Endothelial cell of umbilical vein (primary cell): ENCODE data around the gene MFNG. TPM values are rescaled to one million over a fixed set of nuclear protein-coding genes. Genes with fewer than 3 reads are reported as not detected.

Experiments
- BruUV-seq: library from RNA; stranded (reverse); fragments of 400-500 nt; replicated peaks from 2 replicates; lab custom pipeline; 2021; lab: Mats Ljungman, UMichigan
- CTCF ChIA-PET: fragments of 300-600, 350-600 bp; sonication (Branson Sonifier 250); formaldehyde crosslinking; loops from one replicate; lab custom pipeline; 2021; ENCODE audit warnings: antibody characterized with exemption, inconsistent platforms; lab: Charles Lee
- POLR2A ChIA-PET: fragments of 300-600, 350-600 bp; sonication (Branson Sonifier 250); formaldehyde crosslinking; loops from one replicate; lab custom pipeline; 2021; ENCODE audit warnings: antibody characterized with exemption, inconsistent platforms; lab: Charles Lee
- DNase-seq: peaks from one replicate; pipeline ENCODE4 v3.0.0-alpha.2; 2011; ENCODE audit warnings: low read depth, low spot score
- FAIRE-seq: peaks from 2 replicates; lab custom pipeline; 2011; peaks lifted over from hg19 to GRCh38; lab: Jason Lieb, UNC
- H2AFZ ChIP-seq: 2 replicates; pipeline ENCODE4 v1.6.0; 2012; ENCODE audit warnings: low read depth, low read length, control low read depth, inconsistent platforms
- H3K27ac ChIP-seq: 2 replicates; pipeline ENCODE4 v1.5.1; 2011; ENCODE audit warnings: low read depth, mild to moderate bottlenecking, control low read depth, low read length, moderate library complexity; ENCODE audit not compliant: insufficient read depth
- H3K27me3 ChIP-seq, 2 experiments: 2 replicates each; pipeline versions ENCODE4 v1.6.0 to v1.6.1; 2011; ENCODE audit warnings: low read length in 2 of 2, mixed read lengths in 1 of 2; ENCODE audit not compliant: control insufficient read depth in 2 of 2, insufficient read depth in 2 of 2
- H3K36me3 ChIP-seq, 2 experiments: 2 replicates in 1 of 2; 3 replicates in 1 of 2; pipeline ENCODE4 v1.5.1; 2011; ENCODE audit warnings: low read length in 2 of 2, mild to moderate bottlenecking in 1 of 2, moderate library complexity in 1 of 2; ENCODE audit not compliant: control insufficient read depth in 2 of 2, insufficient read depth in 2 of 2; ENCODE audit errors: extremely low read depth in 1 of 2
- H3K4me1 ChIP-seq: 3 replicates; pipeline ENCODE4 v1.5.1; 2011; ENCODE audit warnings: mild to moderate bottlenecking, low read length; ENCODE audit not compliant: control insufficient read depth, insufficient read depth; ENCODE audit errors: extremely low read depth
- H3K4me2 ChIP-seq: 2 replicates; pipeline ENCODE4 v1.6.1; 2011; ENCODE audit warnings: low read length, control low read depth, mixed read lengths; ENCODE audit not compliant: insufficient read depth
- H3K4me3 ChIP-seq, 3 experiments: fragments of 200-600 bp in 1 of 3; sonication (generic), shearing (Covaris generic) in 1 of 3; replicated peaks in 1 of 3; 2 replicates each; pipeline ENCODE4 v1.5.1; 2011 to 2016; ENCODE audit warnings: control low read depth in 3 of 3, low read length in 3 of 3, mild to moderate bottlenecking in 2 of 3, inconsistent platforms in 1 of 3, low read depth in 1 of 3, moderate library complexity in 1 of 3; ENCODE audit not compliant: insufficient read depth in 1 of 3
- H3K79me2 ChIP-seq: 2 replicates; pipeline ENCODE4 v1.6.0; 2012; ENCODE audit warnings: low read length, inconsistent platforms; ENCODE audit not compliant: control insufficient read depth, insufficient read depth
- H3K9ac ChIP-seq: replicated peaks from 2 replicates; pipeline ENCODE3; 2011; ENCODE audit warnings: low read length, control low read depth; ENCODE audit not compliant: insufficient read depth; ENCODE audit errors: extremely low read depth
- H3K9me1 ChIP-seq: replicated peaks from 3 replicates; pipeline ENCODE4 v1.6.0; 2011; ENCODE audit warnings: mild to moderate bottlenecking, low read length; ENCODE audit not compliant: control insufficient read depth, insufficient read depth; ENCODE audit errors: extremely low read depth
- H3K9me3 ChIP-seq: replicated peaks from 2 replicates; pipeline ENCODE4 v1.5.1; 2012; ENCODE audit warnings: low read length, inconsistent platforms; ENCODE audit not compliant: control insufficient read depth, insufficient read depth
- H4K20me1 ChIP-seq: replicated peaks from 2 replicates; pipeline ENCODE3; 2011; ENCODE audit warnings: mild to moderate bottlenecking, low read length; ENCODE audit not compliant: control insufficient read depth, insufficient read depth; ENCODE audit errors: extremely low read depth
- FOS ChIP-seq: IDR thresholded peaks from 2 replicates; pipeline ENCODE4 v1.6.1; 2011; ENCODE audit warnings: mild to moderate bottlenecking, low read length, moderate library complexity, borderline replicate concordance; ENCODE audit not compliant: insufficient read depth
- JUN ChIP-seq: IDR thresholded peaks from 2 replicates; pipeline ENCODE4 v1.6.1; 2011; ENCODE audit warnings: borderline replicate concordance, low read depth; ENCODE audit not compliant: insufficient read length, insufficient read depth
- MYC ChIP-seq: IDR thresholded peaks from one replicate; pipeline ENCODE4 v1.6.1; 2011; ENCODE audit warnings: mild to moderate bottlenecking, low read depth, low read length
- POLR2A ChIP-seq: IDR thresholded peaks from 2 replicates; pipeline ENCODE4 v1.6.1; 2012; ENCODE audit warnings: low read depth, mild to moderate bottlenecking, control low read depth, low read length
- dilution Hi-C: fragments of 300-500 bp; cut with MboI; formaldehyde crosslinking; loops from one replicate; pipeline ENCODE4 v1.15.0; 2019; ENCODE audit warnings: low sequenced_read_pairs; ENCODE audit not compliant: extremely low pct_ligation_motif_present
- intact Hi-C: fragments of 100-400 bp; cut with micrococcal nuclease; formaldehyde crosslinking; loops from one replicate; pipeline ENCODE4 v1.10.0; 2022
- polyA plus RNA-seq, 4 experiments: library from polyadenylated mRNA; depleted of rRNA in 3 of 4; stranded (reverse) in 3 of 4; unstranded in 1 of 4; fragments of >200 nt; gene quantifications; 2 replicates each; pipeline versions ENCODE4 v1.2.1 to v1.2.3, GENCODE V29; 2011 to 2012; ENCODE audit warnings: missing spikeins in 1 of 4
- total RNA-seq: library from RNA; stranded (reverse); gene quantifications from 2 replicates; pipeline ENCODE4 v1.2.3, GENCODE V29; 2021
- TF ChIP-seq, protein P1 (sequence below), 2 donors: IDR thresholded peaks; 1 replicate in 1 of 2; 2 replicates in 1 of 2; pipeline ENCODE4 v1.5.1; 2011; ENCODE audit warnings: low read length in 2 of 2, mild to moderate bottlenecking in 2 of 2, moderate library complexity in 2 of 2, control low read depth in 1 of 2, inconsistent platforms in 1 of 2, low read depth in 1 of 2; ENCODE audit not compliant: insufficient read depth in 1 of 2; ENCODE audit errors: extremely low read depth in 1 of 2

Gene MFNG
- total and polyA plus RNA-seq, 2 donors (not counting 3 experiments of a cell fraction or from before 2014, with no cell fraction given): 188 to 257 TPM

DNA sequence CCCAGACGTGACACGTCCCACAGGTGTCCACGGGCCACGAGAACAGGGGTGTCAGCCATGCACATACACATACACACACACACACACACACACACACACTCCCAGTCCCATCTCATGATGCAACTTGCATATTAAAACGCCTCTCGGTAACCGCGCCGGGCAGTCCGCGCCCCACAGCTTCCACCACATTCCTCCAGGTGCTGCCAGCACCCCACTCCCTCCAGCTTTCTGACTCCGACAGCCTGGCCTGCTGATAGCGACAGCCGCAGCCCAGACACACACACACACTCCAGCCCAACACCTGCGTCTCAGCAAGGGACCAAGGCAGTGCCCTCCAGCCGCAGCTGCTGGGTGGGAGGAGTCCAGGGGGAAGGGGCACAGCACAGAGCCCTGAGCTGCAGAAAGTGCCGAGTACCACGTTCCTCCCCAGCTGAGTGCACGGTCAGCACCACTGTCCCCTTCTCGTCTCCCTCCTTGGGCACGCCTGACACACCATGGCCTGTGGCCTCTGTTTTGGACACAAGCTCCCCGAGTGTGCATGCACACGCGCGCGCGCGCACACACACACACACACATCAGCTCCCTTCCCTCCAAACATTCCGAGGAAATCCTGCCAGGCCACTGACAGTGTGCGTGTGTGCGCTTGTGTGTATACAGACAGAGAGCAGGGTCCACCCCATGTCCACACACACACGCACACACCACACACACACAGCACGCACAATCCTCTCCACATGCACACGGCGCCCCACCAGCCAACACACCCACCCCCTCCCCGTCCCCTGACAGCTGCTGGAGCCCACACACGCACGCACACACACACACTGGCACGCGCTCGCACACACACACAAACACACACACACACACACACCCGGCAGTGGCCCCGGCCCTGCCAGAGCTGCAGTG, 60.1 kb downstream of the MFNG start:
- TF ChIP-seq MYC (no peak), FOS (no peak)
- Histone ChIP-seq H2AFZ (no peak overlapping the region), H3K4me2 (no peak overlapping the region), H3K9me1 (no peaks in the 10 kb centered on the region), H3K9me3 (no peaks in the 10 kb centered on the region), H3K27ac (no peak overlapping the region), H3K9ac (no peak overlapping the region), H3K79me2 (no peaks in the 10 kb centered on the region), H4K20me1 (no peaks in the 10 kb centered on the region), H3K4me1 (peaks cover 6% of the 10 kb centered on the region), H3K36me3 (no peaks in the 10 kb centered on the region), H3K4me3 (no peak overlapping the region), H3K27me3 (peaks cover 0 to 8% of the 10 kb centered on the region in 2 experiments)
- peak; percentile 7 for DNase-seq
- ChIA-PET CTCF (interaction anchor here (0.7 to 1.5 kb wide), 5 partner anchors 17 to 108 kb away, joined by 3 to 9 read pairs (median 4); no protein-coding TSS in a partner anchor), POLR2A (no interaction called here)
- no TSS peak for BruUV-seq
- dilution Hi-C loops (no loop called here), intact Hi-C loops (no loop called here)
- no peak for FAIRE-seq

DNA sequence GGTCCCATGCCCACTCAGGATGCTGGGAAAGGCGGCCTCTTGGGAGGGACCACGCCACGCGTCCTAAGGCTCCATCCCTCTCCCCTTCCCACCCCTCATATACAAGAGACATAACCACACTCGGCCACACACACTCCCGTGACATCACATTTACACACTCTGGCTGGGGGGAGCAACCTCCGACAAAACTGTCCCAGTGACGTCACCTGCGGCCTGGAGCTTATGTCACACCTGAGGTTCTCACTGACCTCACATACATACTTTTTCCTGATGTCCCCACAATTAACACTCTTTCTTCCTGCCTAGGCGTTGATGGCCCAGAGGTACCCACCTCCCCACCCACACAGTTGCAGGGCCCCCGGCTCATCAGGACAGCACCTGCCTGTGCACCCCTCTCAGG, 60.8 kb downstream of the MFNG start:
- Histone ChIP-seq H4K20me1 (no peaks in the 10 kb centered on the region), H3K4me1 (peaks cover 6% of the 10 kb centered on the region), H3K4me3 (no peak overlapping the region), H3K9me3 (no peaks in the 10 kb centered on the region), H3K79me2 (no peaks in the 10 kb centered on the region), H3K27ac (no peak overlapping the region), H3K9me1 (no peaks in the 10 kb centered on the region), H3K27me3 (peaks cover 0 to 8% of the 10 kb centered on the region in 2 experiments), H3K4me2 (no peak overlapping the region), H3K36me3 (no peaks in the 10 kb centered on the region), H2AFZ (no peak overlapping the region), H3K9ac (no peak overlapping the region)
- FAIRE-seq (no peak), DNase-seq (no peak)
- intact Hi-C loops (no loop called here), dilution Hi-C loops (no loop called here)
- POLR2A ChIA-PET: no interaction called here
- TF ChIP-seq, protein P1, sequence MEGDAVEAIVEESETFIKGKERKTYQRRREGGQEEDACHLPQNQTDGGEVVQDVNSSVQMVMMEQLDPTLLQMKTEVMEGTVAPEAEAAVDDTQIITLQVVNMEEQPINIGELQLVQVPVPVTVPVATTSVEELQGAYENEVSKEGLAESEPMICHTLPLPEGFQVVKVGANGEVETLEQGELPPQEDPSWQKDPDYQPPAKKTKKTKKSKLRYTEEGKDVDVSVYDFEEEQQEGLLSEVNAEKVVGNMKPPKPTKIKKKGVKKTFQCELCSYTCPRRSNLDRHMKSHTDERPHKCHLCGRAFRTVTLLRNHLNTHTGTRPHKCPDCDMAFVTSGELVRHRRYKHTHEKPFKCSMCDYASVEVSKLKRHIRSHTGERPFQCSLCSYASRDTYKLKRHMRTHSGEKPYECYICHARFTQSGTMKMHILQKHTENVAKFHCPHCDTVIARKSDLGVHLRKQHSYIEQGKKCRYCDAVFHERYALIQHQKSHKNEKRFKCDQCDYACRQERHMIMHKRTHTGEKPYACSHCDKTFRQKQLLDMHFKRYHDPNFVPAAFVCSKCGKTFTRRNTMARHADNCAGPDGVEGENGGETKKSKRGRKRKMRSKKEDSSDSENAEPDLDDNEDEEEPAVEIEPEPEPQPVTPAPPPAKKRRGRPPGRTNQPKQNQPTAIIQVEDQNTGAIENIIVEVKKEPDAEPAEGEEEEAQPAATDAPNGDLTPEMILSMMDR (IDR thresholded peaks at IDR 0.05; ENCODE audit: extremely low read depth in 1 of 2, insufficient read depth in 1 of 2, low read depth in 1 of 2, low read length in 2 of 2): no peak
- no peak for TF ChIP-seq POLR2A
- no peak for TF ChIP-seq JUN
- TF ChIP-seq FOS: no peak
- CTCF ChIA-PET: interaction anchor here (0.7 to 1.5 kb wide), 5 partner anchors 30 to 107 kb away, joined by 3 to 9 read pairs (median 4); no protein-coding TSS in a partner anchor
- no TSS peak for BruUV-seq
